IMR-90 (cell line): Measurements from ENCODE around the gene SP2. TPM values are rescaled to one million over a fixed set of nuclear protein-coding genes. Genes with fewer than 3 reads are reported as not detected.

Experiments
- ATAC-seq: fragments of 200-7000 bp; cut with Tn5 transposase; 2 replicates; pipeline ENCODE4 v1.9.1; 2020; ENCODE audit warnings: low read depth, mild to moderate bottlenecking, moderate library complexity
- BruUV-seq: library from RNA; stranded (reverse); fragments of 400-500 nt; replicated peaks from 2 replicates; lab custom pipeline; 2021; lab: Mats Ljungman, UMichigan
- CTCF ChIA-PET: fragments of 300-600 bp; formaldehyde crosslinking; extraction: SDS; loops from one replicate; lab custom pipeline; 2021; ENCODE audit warnings: antibody characterized with exemption; lab: Yijun Ruan, JAX
- POLR2A ChIA-PET: fragments of 300-600 bp; sonication (Branson Sonifier 250); formaldehyde crosslinking; loops from one replicate; lab custom pipeline; 2022; ENCODE audit warnings: antibody characterized with exemption; ENCODE audit not compliant: unreplicated experiment; lab: Charles Lee
- DNase-seq: peaks from one replicate; pipeline ENCODE4 v3.0.0; 2013
- H2AFZ ChIP-seq: replicated peaks from 2 replicates; pipeline ENCODE3; 2013; ENCODE audit warnings: low read length, mild to moderate bottlenecking; ENCODE audit not compliant: poor library complexity
- H2AK5ac ChIP-seq: 2 replicates; pipeline ENCODE4 v1.6.1; 2013; ENCODE audit warnings: low read depth, low read length, inconsistent platforms
- H2AK9ac ChIP-seq: replicated peaks from 2 replicates; pipeline ENCODE3; 2013; ENCODE audit warnings: mild to moderate bottlenecking, low read depth, low read length, moderate library complexity; ENCODE audit not compliant: poor library complexity
- H2BK120ac ChIP-seq: 2 replicates; pipeline ENCODE4 v1.6.1; 2013; ENCODE audit warnings: low read depth, low read length, inconsistent platforms
- H2BK15ac ChIP-seq: 3 replicates; pipeline ENCODE4 v1.6.1; 2013; ENCODE audit warnings: low read depth, low read length, inconsistent platforms
- H2BK20ac ChIP-seq: 2 replicates; pipeline ENCODE4 v1.6.1; 2013; ENCODE audit warnings: low read depth, mild to moderate bottlenecking, inconsistent platforms, low read length, moderate library complexity
- H2BK5ac ChIP-seq: 2 replicates; pipeline ENCODE4 v1.6.1; 2013; ENCODE audit warnings: mild to moderate bottlenecking, low read depth, low read length, inconsistent platforms; ENCODE audit not compliant: poor library complexity, severe bottlenecking
- H3K14ac ChIP-seq: replicated peaks from 2 replicates; pipeline ENCODE4 v1.6.1; 2013; ENCODE audit warnings: low read depth, low read length, inconsistent platforms
- H3K18ac ChIP-seq: 2 replicates; pipeline ENCODE4 v1.6.1; 2013; ENCODE audit warnings: low read depth, low read length, control low read depth
- H3K23ac ChIP-seq: 2 replicates; pipeline ENCODE4 v1.6.1; 2013; ENCODE audit warnings: low read depth, low read length, inconsistent platforms
- H3K27ac ChIP-seq: 2 replicates; pipeline ENCODE4 v1.5.1; 2013; ENCODE audit warnings: mild to moderate bottlenecking, control low read depth, low read length; ENCODE audit not compliant: insufficient read depth
- H3K27me3 ChIP-seq: 2 replicates; pipeline ENCODE4 v1.6.1; 2013; ENCODE audit warnings: low read length; ENCODE audit not compliant: control insufficient read depth, insufficient read depth
- H3K36me3 ChIP-seq: 2 replicates; pipeline ENCODE4 v1.6.1; 2013; ENCODE audit warnings: low read length, mixed read lengths; ENCODE audit not compliant: control insufficient read depth, insufficient read depth
- H3K4ac ChIP-seq: 2 replicates; pipeline ENCODE4 v1.6.1; 2013; ENCODE audit warnings: low read depth, low read length, inconsistent platforms
- H3K4me1 ChIP-seq: 2 replicates; pipeline ENCODE4 v1.6.1; 2013; ENCODE audit warnings: low read length, mixed read lengths; ENCODE audit not compliant: control insufficient read depth, insufficient read depth
- H3K4me2 ChIP-seq: 2 replicates; pipeline ENCODE4 v1.6.1; 2013; ENCODE audit warnings: low read depth, mild to moderate bottlenecking, control low read depth, low read length, moderate library complexity
- H3K4me3 ChIP-seq: 2 replicates; pipeline ENCODE4 v1.5.1; 2013; ENCODE audit warnings: low read depth, mild to moderate bottlenecking, control low read depth, low read length, moderate library complexity; ENCODE audit not compliant: insufficient read depth
- H3K56ac ChIP-seq: 2 replicates; pipeline ENCODE4 v1.6.1; 2013; ENCODE audit warnings: low read length, inconsistent platforms; ENCODE audit not compliant: insufficient read depth; ENCODE audit errors: extremely low read depth
- H3K79me1 ChIP-seq, 2 experiments: 2 replicates each; pipeline ENCODE4 v1.6.1; 2013; ENCODE audit warnings: low read length in 2 of 2, inconsistent platforms in 1 of 2, low read depth in 1 of 2
- H3K9ac ChIP-seq: 2 replicates; pipeline ENCODE4 v1.6.1; 2013; ENCODE audit warnings: low read depth, low read length, control low read depth
- H3K9me1 ChIP-seq: 2 replicates; pipeline ENCODE4 v1.6.1; 2013; ENCODE audit warnings: low read length, inconsistent platforms; ENCODE audit not compliant: insufficient read depth
- H3K9me3 ChIP-seq: 2 replicates; pipeline ENCODE4 v1.6.1; 2013; ENCODE audit warnings: low read length; ENCODE audit not compliant: control insufficient read depth, insufficient read depth
- H4K20me1 ChIP-seq: 2 replicates; pipeline ENCODE4 v1.6.1; 2013; ENCODE audit warnings: low read length, inconsistent platforms; ENCODE audit not compliant: insufficient read depth
- H4K5ac ChIP-seq: 2 replicates; pipeline ENCODE4 v1.6.1; 2013; ENCODE audit warnings: mild to moderate bottlenecking, low read depth, low read length, control low read depth
- H4K8ac ChIP-seq, 2 experiments: 2 replicates each; pipeline ENCODE4 v1.6.1; 2013; ENCODE audit warnings: low read depth in 2 of 2, low read length in 2 of 2, control low read depth in 1 of 2, inconsistent platforms in 1 of 2
- H4K91ac ChIP-seq: 2 replicates; pipeline ENCODE4 v1.6.1; 2013; ENCODE audit warnings: low read depth, low read length, inconsistent platforms; ENCODE audit not compliant: insufficient read depth
- CEBPB ChIP-seq: IDR thresholded peaks from 2 replicates; pipeline ENCODE4 v1.6.1; 2012; ENCODE audit warnings: low read depth, low read length, improper control_type of control experiment
- CTCF ChIP-seq: conservative IDR thresholded peaks from 2 replicates; pipeline ENCODE4 v1.5.1; 2012; ENCODE audit warnings: mild to moderate bottlenecking, low read depth, low read length, improper control_type of control experiment
- RAD21 ChIP-seq: IDR thresholded peaks from 2 replicates; pipeline ENCODE4 v1.6.1; 2012; ENCODE audit warnings: low read length, improper control_type of control experiment
- dilution Hi-C: fragments of 300-500 bp; cut with HindIII; formaldehyde crosslinking; loops from one replicate; pipeline ENCODE4 v1.14.3; 2018; ENCODE audit warnings: low sequenced_read_pairs; ENCODE audit not compliant: unreplicated experiment
- in situ Hi-C: fragments of 300-500 bp; cut with MboI; formaldehyde crosslinking; loops from 3 replicates; pipeline ENCODE4 v1.14.3; 2019; ENCODE audit warnings: low sequenced_read_pairs, inconsistent platforms, mixed read lengths
- intact Hi-C: fragments of 100-400 bp; cut with micrococcal nuclease; formaldehyde crosslinking; loops from 2 replicates; pipeline ENCODE4 v1.10.0; 2022
- polyA plus RNA-seq, 3 experiments: library from polyadenylated mRNA; depleted of rRNA; stranded (reverse); fragments of >200 nt; gene quantifications; 2 replicates each; pipeline ENCODE4 v1.2.3, GENCODE V29; 2012; ENCODE audit warnings: low replicate concordance in 1 of 3
- total RNA-seq: library from RNA; depleted of rRNA; stranded (reverse); fragments of >200 nt; gene quantifications from 2 replicates; pipeline ENCODE4 v1.2.3, GENCODE V29; 2012

SP2 gene
- total and polyA plus RNA-seq, 2 of the 4 experiments (the other 2 are of a cell fraction), result 0.72 to 13.8 TPM

DNA sequence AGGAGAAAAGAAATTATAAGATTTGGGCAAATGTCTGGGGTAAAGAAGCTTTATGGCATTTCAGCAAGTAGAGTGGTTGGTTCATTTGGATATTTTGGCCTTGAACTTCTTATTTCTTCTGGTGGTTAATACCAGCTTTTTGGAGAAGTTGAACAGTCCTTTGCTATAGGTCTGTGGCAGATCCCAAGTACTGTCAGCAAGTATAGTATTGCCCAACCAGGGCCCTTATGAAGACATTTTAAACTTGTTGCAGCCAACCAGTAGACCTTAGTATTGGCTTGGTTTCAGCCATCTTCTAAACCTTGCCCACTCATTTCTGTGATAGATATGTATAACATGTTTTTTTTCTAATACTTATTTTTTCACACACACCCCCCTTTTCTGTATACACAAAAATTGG, 2.2 kb downstream of the SP2 start:
- intact Hi-C loops, result no loop called here
- Histone ChIP-seq H2AK9ac (no peak overlapping the region), H3K18ac (no peak overlapping the region), H2BK120ac (no peak overlapping the region), H3K4me1 (peaks cover 1% of the 10 kb centered on the region; the same call in 1 of the 2 replicates), H2BK5ac (no peak overlapping the region), H3K36me3 (no peaks in the 10 kb centered on the region), H2AK5ac (no peak overlapping the region), H3K4me2 (no peak overlapping the region), H3K4ac (no peak overlapping the region), H3K56ac (no peak overlapping the region), H3K79me1 (peaks cover 37 to 72% of the 10 kb centered on the region in 2 experiments), H3K14ac (no peak overlapping the region), H3K27ac (no peak overlapping the region), H2BK15ac (no peak overlapping the region), H2BK20ac (no peak overlapping the region), H3K23ac (no peak overlapping the region), H4K5ac (no peak overlapping the region), H3K9ac (no peak overlapping the region), H2AFZ (no peak overlapping the region), H3K9me1 (0 out of 2 replicates have a peak, but pooled peaks cover 7% of the 10 kb centered on the region), H4K8ac (no peak overlapping the region), H3K27me3 (no peaks in the 10 kb centered on the region), H3K9me3 (no peaks in the 10 kb centered on the region), H4K91ac (no peak overlapping the region), H4K20me1 (no peaks in the 10 kb centered on the region), H3K4me3 (no peak overlapping the region)
- BruUV-seq, result no TSS peak
- in situ Hi-C loops, result no loop called here
- ChIA-PET CTCF (no interaction called here), POLR2A (no interaction called here)
- no peak for DNase-seq
- ATAC-seq, result no peak
- TF ChIP-seq CTCF (no peak), RAD21 (no peak), CEBPB (0 out of 2 replicates have a peak, but pooled peaks have one; percentile 7)
- dilution Hi-C loops, result no loop called here
